Trophoblast cell (in vitro differentiated cells and primary cell): ENCODE measurements around the gene AP1G1.
"Not testable (repeated sequence)": the region's sequence is repeated elsewhere in the genome, so short reads cannot be mapped to it uniquely, and the experiment has no call there.

Source experiments
- DNase-seq, 2 donors: peaks; one replicate each; pipeline ENCODE4 v3.0.0-alpha.2; 2016
- H2AFZ ChIP-seq: 2 replicates; pipeline ENCODE4 v1.6.1; 2013; ENCODE audit warnings: low read length, moderate library complexity, mild to moderate bottlenecking; ENCODE audit not compliant: insufficient read depth, poor library complexity
- H2AK5ac ChIP-seq: 2 replicates; pipeline ENCODE4 v1.6.1; 2013; ENCODE audit warnings: mild to moderate bottlenecking, low read length
- H2BK120ac ChIP-seq: 2 replicates; pipeline ENCODE4 v1.6.1; 2013; ENCODE audit warnings: low read length, mild to moderate bottlenecking, moderate library complexity; ENCODE audit not compliant: insufficient read depth, poor library complexity
- H2BK12ac ChIP-seq: 2 replicates; pipeline ENCODE4 v1.6.1; 2013; ENCODE audit warnings: mild to moderate bottlenecking, low read length, moderate library complexity
- H2BK5ac ChIP-seq: 2 replicates; pipeline ENCODE4 v1.6.1; 2013; ENCODE audit warnings: low read length, low read depth, moderate library complexity, mild to moderate bottlenecking; ENCODE audit not compliant: poor library complexity
- H3K14ac ChIP-seq: 2 replicates; pipeline ENCODE4 v1.6.1; 2013; ENCODE audit warnings: mild to moderate bottlenecking, low read length
- H3K18ac ChIP-seq: 2 replicates; pipeline ENCODE4 v1.6.1; 2013; ENCODE audit warnings: mild to moderate bottlenecking, low read length
- H3K23ac ChIP-seq: 2 replicates; pipeline ENCODE4 v1.6.1; 2013; ENCODE audit warnings: low read length
- H3K27ac ChIP-seq: 2 replicates; pipeline ENCODE4 v1.5.1; 2013; ENCODE audit warnings: low read depth, mild to moderate bottlenecking, inconsistent platforms, low read length, moderate library complexity
- H3K27me3 ChIP-seq: 2 replicates; pipeline ENCODE4 v1.6.1; 2013; ENCODE audit warnings: inconsistent platforms, mild to moderate bottlenecking, low read length, moderate library complexity; ENCODE audit not compliant: insufficient read depth
- H3K36me3 ChIP-seq, 2 experiments: 1 replicate in 1 of 2; 2 replicates in 1 of 2; pipeline ENCODE4 v1.6.1; 2013; ENCODE audit warnings: low read length in 2 of 2, mild to moderate bottlenecking in 2 of 2, moderate library complexity in 1 of 2; ENCODE audit not compliant: insufficient read depth in 2 of 2, control insufficient read depth in 1 of 2
- H3K4ac ChIP-seq: 2 replicates; pipeline ENCODE4 v1.6.1; 2013; ENCODE audit warnings: low read depth, mild to moderate bottlenecking, low read length, moderate library complexity
- H3K4me1 ChIP-seq, 2 experiments: 1 replicate in 1 of 2; 2 replicates in 1 of 2; pipeline ENCODE4 v1.6.1; 2013; ENCODE audit warnings: low read length in 2 of 2, mild to moderate bottlenecking in 2 of 2, moderate library complexity in 1 of 2; ENCODE audit not compliant: insufficient read depth in 2 of 2, control insufficient read depth in 1 of 2
- H3K4me2 ChIP-seq: 2 replicates; pipeline ENCODE4 v1.6.1; 2013; ENCODE audit warnings: inconsistent platforms, mild to moderate bottlenecking, low read length, moderate library complexity
- H3K4me3 ChIP-seq: 2 replicates; pipeline ENCODE4 v1.5.1; 2013; ENCODE audit warnings: mild to moderate bottlenecking, low read depth, low read length, inconsistent platforms
- H3K79me1 ChIP-seq: one replicate; pipeline ENCODE4 v1.6.1; 2013; ENCODE audit warnings: low read length
- H3K79me2 ChIP-seq: 2 replicates; pipeline ENCODE4 v1.6.1; 2013; ENCODE audit warnings: low read length, mild to moderate bottlenecking; ENCODE audit not compliant: control insufficient read depth, insufficient read depth, poor library complexity
- H3K9ac ChIP-seq: 2 replicates; pipeline ENCODE4 v1.6.1; 2013; ENCODE audit warnings: mild to moderate bottlenecking, low read length
- H3K9me3 ChIP-seq: 2 replicates; pipeline ENCODE4 v1.6.1; 2013; ENCODE audit warnings: low read depth, mild to moderate bottlenecking, control low read depth, inconsistent platforms, low read length; ENCODE audit not compliant: insufficient read depth
- H4K12ac ChIP-seq: 2 replicates; pipeline ENCODE4 v1.6.1; 2013; ENCODE audit warnings: low read depth, mild to moderate bottlenecking, low read length, moderate library complexity
- H4K8ac ChIP-seq: 2 replicates; pipeline ENCODE4 v1.6.1; 2013; ENCODE audit warnings: low read depth, mild to moderate bottlenecking, low read length, moderate library complexity
- H4K91ac ChIP-seq: one replicate; pipeline ENCODE4 v1.6.1; 2013; ENCODE audit warnings: low read depth, mild to moderate bottlenecking, low read length, moderate library complexity
- WGBS: extraction: QIAGEN DNeasy Blood & Tissue Kit; methylation state at CpG from one replicate; pipeline ENCODE4 v1.1.7; 2013; ENCODE audit warnings: missing lambda C conversion rate; ENCODE audit not compliant: insufficient read length, insufficient coverage; ENCODE audit errors: extremely low coverage; 5-methylcytosine and 5-hydroxymethylcytosine counted together

AP1G1 gene

DNA sequence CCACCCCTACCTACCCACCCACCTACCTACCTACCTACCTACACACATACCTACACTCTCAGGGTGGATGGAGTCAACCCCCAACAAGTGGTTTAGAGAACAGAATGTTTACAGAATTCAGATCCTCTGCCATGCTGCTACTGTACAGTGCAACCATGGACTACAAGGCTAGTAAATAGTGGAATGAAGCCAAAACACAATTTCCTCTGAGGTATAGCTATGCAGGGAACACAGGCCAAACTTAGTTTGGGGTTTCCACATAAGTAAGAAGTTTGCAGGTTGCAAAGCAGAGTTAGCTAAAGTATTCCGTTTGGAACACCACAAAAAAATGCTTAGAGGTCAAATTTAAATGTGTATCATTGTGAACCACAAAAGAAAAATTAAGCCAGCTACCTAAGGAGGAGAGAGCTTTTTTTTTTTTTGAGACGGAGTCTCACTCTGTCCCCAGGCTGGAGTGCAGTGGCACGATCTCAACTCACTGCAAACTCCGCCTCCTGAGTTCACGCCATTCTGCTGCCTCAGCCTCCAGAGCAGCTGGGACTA is 2.7 kb upstream of the AP1G1 start:
- H4K8ac ChIP-seq = no peak overlapping the region
- no peaks in the 10 kb centered on the region for H3K27me3 ChIP-seq
- no peak overlapping the region for H2BK5ac ChIP-seq
- H3K9ac ChIP-seq = no peak overlapping the region
- no peak overlapping the region for H4K91ac ChIP-seq
- H3K79me2 ChIP-seq = peaks cover 14% of the 10 kb centered on the region
- no peak overlapping the region for H2BK120ac ChIP-seq
- no CpG with 5 or more reads among the region's 5 CpGs for WGBS
- H2AK5ac ChIP-seq = no peak overlapping the region
- no peak overlapping the region for H4K12ac ChIP-seq
- H3K4me1 ChIP-seq = peaks cover 0 to 2% of the 10 kb centered on the region in 2 experiments
- no peak overlapping the region for H3K4me2 ChIP-seq
- peaks cover 9% of the 10 kb centered on the region for H3K79me1 ChIP-seq
- H3K23ac ChIP-seq = peak overlapping the region; percentile 61
- no peak overlapping the region for H2BK12ac ChIP-seq
- H3K18ac ChIP-seq = no peak overlapping the region
- DNase-seq = no peak
- H3K4me3 ChIP-seq = no peak overlapping the region
- H3K4ac ChIP-seq = no peak overlapping the region
- H3K14ac ChIP-seq = no peak overlapping the region
- H2AFZ ChIP-seq = no peak overlapping the region
- no peak overlapping the region for H3K27ac ChIP-seq
- no peaks in the 10 kb centered on the region for H3K9me3 ChIP-seq
- H3K36me3 ChIP-seq = peaks cover 0 to 2% of the 10 kb centered on the region in 2 experiments

DNA sequence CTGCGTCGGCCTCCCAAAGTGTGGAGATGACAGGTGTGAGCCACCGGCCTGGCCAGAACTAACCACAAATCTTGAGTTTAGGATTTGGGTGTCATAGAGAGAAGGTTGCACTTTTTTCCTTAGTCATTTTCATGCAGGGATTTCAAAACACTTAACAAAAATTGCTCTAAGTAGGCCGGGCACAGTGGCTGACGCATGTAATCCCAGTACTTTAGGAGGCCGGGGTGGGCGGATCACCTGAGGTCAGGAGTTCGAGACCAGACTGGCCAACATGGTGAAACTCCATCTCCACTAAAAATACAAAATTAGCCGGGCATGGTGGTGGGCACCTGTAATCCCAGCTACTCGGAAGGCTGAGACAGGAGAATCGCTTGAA is 1.5 kb upstream of the AP1G1 start:
- H2BK120ac ChIP-seq, H2AFZ ChIP-seq, H3K79me1 ChIP-seq, H2AK5ac ChIP-seq, H3K18ac ChIP-seq, H3K4ac ChIP-seq, DNase-seq, H2BK5ac ChIP-seq, H3K27ac ChIP-seq, H3K4me2 ChIP-seq, H3K9ac ChIP-seq, H3K4me3 ChIP-seq, H3K36me3 ChIP-seq, H3K23ac ChIP-seq, H2BK12ac ChIP-seq, H3K9me3 ChIP-seq, H3K27me3 ChIP-seq, H3K4me1 ChIP-seq, H3K14ac ChIP-seq: not testable (repeated sequence)
- peaks cover 14% of the 10 kb centered on the region for H3K79me2 ChIP-seq
- H4K91ac ChIP-seq = peak overlapping the region; percentile 35
- peak overlapping the region; percentile 74 for H4K8ac ChIP-seq
- H4K12ac ChIP-seq = peak overlapping the region; percentile 18
- WGBS = no CpG with 5 or more reads among the region's 11 CpGs

DNA sequence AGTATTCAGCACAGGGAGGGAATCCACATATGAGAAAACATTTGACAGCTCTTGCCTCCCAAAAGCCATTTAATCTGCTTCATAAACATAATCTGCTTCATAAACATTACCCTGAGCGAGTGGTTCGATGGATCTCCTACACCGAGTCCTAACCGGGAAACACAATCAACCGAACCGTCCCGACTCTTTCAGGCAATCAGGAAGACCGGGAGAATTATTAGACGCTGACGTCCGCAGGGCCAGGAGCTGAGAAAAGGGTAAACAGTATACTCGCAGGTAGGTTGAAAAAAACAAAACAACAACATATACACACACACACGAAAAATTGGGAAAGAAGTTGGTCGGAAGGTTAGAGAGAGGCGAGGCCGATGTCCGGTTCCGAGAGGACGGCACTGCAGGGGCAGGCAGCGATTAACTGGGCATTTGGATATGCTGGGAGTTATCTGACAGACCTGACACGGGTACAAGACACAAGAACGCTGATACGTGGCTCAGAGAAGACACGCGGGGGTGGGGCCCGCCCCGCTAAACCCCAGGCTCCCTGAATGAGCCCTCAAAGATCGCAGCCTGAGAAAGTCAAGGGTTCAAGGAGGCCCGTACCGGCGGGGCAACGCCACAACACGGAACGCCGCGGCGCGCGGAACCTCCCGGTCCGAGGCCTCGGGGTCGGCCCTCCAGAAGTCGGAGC is 585 bp downstream of the AP1G1 start:
- Histone ChIP-seq H3K4me2 (peak overlapping the region; percentile 99), H2BK120ac (peak overlapping the region; percentile 75), H2BK5ac (peak overlapping the region; percentile 97), H4K8ac (peak overlapping the region; percentile 99), H3K9me3 (no peaks in the 10 kb centered on the region), H3K23ac (no peak overlapping the region), H3K79me1 (peaks cover 9% of the 10 kb centered on the region), H3K27ac (peak overlapping the region; percentile 92), H3K4me1 (peaks cover 0 to 2% of the 10 kb centered on the region in 2 experiments), H2BK12ac (peak overlapping the region; percentile 72), H3K14ac (peak overlapping the region; percentile 86), H3K4me3 (peak overlapping the region; percentile 82), H2AFZ (peak overlapping the region; percentile 94), H4K91ac (peak overlapping the region; percentile 82), H3K18ac (peak overlapping the region; percentile 79), H3K79me2 (peaks cover 20% of the 10 kb centered on the region), H3K4ac (peak overlapping the region; percentile 98), H3K9ac (peak overlapping the region; percentile 98), H3K36me3 (peaks cover 4 to 13% of the 10 kb centered on the region in 2 experiments), H4K12ac (peak overlapping the region; percentile 47), H2AK5ac (peak overlapping the region; percentile 99), H3K27me3 (no peaks in the 10 kb centered on the region)
- DNase-seq = peak; percentile 23 to 52
- WGBS = no CpG with 5 or more reads among the region's 44 CpGs

DNA sequence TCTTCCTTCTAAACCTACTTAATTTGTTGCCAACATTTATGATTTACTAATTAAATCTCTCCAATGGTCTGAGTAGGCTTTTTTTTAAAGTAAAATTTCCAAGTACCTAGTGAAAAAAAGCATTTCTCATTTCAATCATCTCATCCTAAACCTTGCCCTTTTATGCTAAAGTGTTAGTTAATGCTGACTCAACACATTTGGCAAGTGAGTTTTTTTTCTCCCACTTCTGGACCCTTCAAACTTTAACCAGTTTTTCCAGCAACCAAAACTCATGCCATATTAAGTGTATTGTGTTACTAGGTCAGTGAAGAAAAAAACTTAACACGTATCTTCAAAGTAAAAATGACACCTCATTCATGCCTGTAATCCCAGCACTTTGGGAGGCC is 5.3 kb downstream of the AP1G1 start:
- Histone ChIP-seq H3K14ac (no peak overlapping the region), H2BK12ac (no peak overlapping the region), H4K8ac (no peak overlapping the region), H3K9ac (no peak overlapping the region), H3K9me3 (no peaks in the 10 kb centered on the region), H3K79me1 (peaks cover 3% of the 10 kb centered on the region), H2BK5ac (no peak overlapping the region), H3K18ac (no peak overlapping the region), H3K36me3 (peaks cover 6 to 33% of the 10 kb centered on the region in 2 experiments), H4K91ac (no peak overlapping the region), H2BK120ac (no peak overlapping the region), H3K23ac (no peak overlapping the region), H2AFZ (no peak overlapping the region), H3K27ac (no peak overlapping the region), H3K4me3 (no peak overlapping the region), H3K4ac (peak overlapping the region; percentile 46), H4K12ac (no peak overlapping the region), H3K4me1 (no peaks in the 10 kb centered on the region), H3K79me2 (peaks cover 17% of the 10 kb centered on the region), H3K27me3 (no peaks in the 10 kb centered on the region), H3K4me2 (no peak overlapping the region), H2AK5ac (no peak overlapping the region)
- DNase-seq = no peak
- no CpG with 5 or more reads among the region's 1 CpG for WGBS
